GM11168 (cell line): ENCODE measurements around the gene PHF2.

Experiments used
- in situ Hi-C: fragments of 300-500 bp; cut with MboI; formaldehyde crosslinking; loops from one replicate; pipeline ENCODE4 v1.12.0; 2022; ENCODE audit warnings: low sequenced_read_pairs; ENCODE audit not compliant: unreplicated experiment

Gene PHF2

GRCh38 chr9:93674580-93675335 lies 98.4 kb downstream of the PHF2 start:
- in situ Hi-C loops: no loop called here

- in situ Hi-C loops: no loop called here
Measured at GRCh38 chr9:93675336-93676150, 99.2 kb downstream of the PHF2 start.

- in situ Hi-C loops: no loop called here
Measured at GRCh38 chr9:93676310-93677047, 100.1 kb downstream of the PHF2 start.

DNA sequence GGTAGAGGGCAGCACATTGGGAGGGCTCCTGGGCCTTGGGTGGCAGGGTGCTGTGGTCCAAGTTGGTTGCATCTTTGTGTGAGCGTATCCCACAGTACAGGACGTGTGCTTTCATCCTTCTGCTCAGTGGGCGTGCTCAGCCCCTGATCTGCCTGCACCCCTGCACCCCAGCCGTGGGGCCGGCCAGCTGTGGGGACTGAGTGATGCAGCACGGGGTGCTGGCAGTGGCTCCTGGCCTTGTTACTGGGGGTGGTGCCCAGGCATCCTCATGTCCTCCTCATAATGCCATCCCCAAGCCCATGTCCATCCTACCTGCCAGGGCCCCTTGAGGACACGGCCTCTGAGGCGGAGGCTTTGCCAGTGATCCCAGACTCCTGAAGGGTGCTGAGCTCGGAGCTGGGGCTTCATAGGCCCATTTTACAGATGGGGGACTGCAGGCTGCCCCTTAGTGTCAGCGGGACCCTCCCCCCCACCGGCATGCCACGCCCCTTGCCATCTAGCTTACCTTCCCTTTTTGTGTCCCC lies 100.7 kb downstream of the PHF2 start:
- in situ Hi-C loops: no loop called here

DNA sequence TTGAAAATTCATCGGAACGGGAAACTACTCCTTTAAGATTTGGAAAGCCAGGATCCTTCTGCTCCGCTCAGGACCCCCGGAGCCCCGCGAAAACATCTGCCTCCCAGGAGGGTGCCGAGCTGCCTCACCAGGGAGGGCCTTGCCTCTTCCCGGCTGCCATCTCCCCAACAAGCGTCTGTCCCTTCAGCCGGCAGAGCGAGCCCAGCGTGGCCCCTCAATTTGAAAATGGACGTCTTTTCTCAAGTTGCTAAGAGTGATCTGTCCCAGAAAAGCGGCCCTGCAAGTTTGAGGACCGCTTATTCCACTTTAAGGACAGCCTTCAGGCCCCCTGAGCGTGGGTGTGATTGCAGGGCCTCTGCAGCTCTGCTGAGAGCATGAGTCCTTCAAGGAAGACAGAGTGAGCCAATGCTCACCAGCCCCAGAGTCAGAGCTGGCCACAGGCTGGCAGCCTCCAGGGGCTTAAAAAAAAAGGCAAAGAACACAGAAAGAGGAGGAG lies 101.3 kb downstream of the PHF2 start:
- in situ Hi-C loops: no loop called here

DNA sequence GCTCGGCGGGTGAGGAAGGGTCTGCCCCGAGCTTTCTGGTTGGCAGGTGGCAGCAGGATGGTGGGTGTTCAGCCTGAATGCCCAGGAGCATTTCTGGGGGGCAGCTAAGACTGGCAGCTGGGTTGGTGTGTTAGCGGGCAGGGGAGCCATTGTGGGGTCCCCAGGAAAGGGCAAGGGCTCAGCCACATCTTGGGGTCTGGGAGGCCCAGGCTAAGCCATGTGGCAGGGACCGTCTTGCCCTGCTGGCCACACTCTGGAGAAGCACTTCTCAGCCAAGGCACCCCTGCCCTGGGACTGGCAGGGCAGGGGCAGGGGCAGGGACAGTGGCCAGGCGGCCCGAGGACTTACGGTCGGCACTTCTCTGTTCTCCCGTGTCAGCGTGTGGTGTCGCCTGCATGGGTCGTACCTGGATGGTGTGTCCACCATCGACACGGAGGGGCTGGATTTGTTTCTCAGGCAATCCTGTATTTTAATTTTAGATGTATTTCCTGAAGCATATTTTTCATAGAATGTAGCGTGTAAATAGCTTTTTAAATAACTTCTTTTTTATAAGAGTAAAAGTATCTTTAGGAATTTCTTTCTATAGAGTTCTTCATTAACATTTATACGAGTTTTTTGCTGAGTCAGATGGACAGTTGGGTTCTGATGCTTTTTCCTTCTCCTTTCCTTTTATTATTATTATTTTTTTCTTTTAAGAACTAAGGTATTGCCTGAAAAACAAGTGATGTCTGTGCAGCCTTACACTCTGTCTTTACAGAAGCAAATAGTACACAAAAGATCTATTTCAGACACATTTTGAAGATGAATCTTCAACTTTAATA lies 102.0 kb downstream of the PHF2 start:
- in situ Hi-C loops: no loop called here

- in situ Hi-C loops: loop anchor here (5.0 kb wide), 1 partner anchor 283 kb away; no protein-coding TSS in a partner anchor
Measured at GRCh38 chr9:93679536-93680442, 103.4 kb downstream of the PHF2 start.

GRCh38 chr9:93680443-93681268 lies 104.3 kb downstream of the PHF2 start:
- in situ Hi-C loops: loop anchor here (5.0 kb wide), 1 partner anchor 282 kb away; no protein-coding TSS in a partner anchor

GRCh38 chr9:93681269-93682154 lies 105.1 kb downstream of the PHF2 start:
- in situ Hi-C loops: loop anchor here (5.0 kb wide), 1 partner anchor 281 kb away; no protein-coding TSS in a partner anchor

GRCh38 chr9:93682155-93682968 lies 106.0 kb downstream of the PHF2 start:
- in situ Hi-C loops: loop anchor here (5.0 kb wide), 1 partner anchor 280 kb away; no protein-coding TSS in a partner anchor

GRCh38 chr9:93683331-93684134 lies 107.1 kb downstream of the PHF2 start:
- in situ Hi-C loops: loop anchor here (5.0 kb wide), 1 partner anchor 279 kb away; no protein-coding TSS in a partner anchor

DNA sequence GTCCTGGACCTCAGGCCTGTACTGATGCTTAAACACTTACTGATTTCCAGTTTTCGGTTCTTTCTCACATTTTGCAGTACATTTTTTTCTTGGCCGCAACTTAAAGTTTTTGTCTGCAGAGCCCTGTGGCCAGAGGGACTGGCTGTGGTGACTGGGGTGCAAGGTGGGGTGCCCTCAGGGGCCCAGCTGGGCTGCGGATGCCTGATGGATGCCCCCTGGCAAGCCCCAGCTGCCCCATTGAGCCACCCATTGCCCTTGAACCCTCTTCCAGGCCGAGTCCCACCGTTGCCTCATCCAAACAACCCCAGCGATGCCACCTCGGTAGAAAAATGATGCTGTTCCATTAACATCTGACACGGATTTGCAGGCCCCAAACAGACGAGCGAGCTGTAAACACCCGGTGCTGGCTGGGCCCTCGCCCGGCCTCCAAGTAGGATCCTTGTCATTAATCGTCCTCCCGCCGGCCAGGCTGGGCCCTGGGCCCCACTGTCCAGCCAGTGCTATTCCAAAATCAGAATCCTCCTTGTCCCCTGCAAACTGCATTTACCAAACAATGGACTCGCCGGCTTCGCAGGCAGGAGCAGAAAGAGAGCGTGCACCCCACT lies 107.9 kb downstream of the PHF2 start:
- in situ Hi-C loops: loop anchor here (5.0 kb wide), 1 partner anchor 278 kb away; no protein-coding TSS in a partner anchor

DNA sequence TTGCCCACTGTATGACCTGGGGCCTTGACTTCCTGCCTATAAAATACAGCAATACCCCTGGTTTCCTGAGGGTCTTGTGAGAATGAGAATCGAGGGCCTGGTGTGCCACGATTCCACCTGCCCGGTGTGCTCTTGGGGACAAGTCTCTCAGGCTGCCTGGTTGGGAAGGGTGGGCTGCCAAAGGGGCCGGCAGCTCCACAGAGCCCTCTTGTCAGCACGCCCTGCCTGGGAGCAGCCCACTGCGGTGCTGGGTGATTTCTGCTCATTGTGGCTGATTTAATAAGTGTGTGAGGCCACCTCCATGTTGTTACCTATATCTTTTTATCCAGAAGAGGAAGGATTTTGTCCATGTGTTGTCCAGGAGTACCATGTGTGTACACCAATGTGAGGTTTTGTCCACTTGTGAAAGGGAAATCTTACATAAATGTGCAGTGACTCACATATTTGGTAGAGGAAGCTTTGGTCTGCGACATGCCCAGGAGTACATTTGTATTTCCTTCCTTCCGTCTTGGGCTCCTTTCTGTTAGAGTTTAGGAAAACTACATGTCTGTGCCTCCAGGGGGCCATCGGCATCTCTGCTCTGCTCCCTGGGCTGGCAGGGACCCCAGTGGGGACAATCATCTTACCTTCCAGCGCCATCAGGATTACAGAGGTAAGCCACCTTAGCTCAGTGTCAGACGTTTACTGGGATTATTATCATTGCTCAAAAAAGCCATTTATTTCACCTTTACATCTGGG lies 108.6 kb downstream of the PHF2 start:
- in situ Hi-C loops: loop anchor here (5.0 kb wide), 1 partner anchor 277 kb away; no protein-coding TSS in a partner anchor
